ENCODE results near the gene ARAF.
A peak's percentile ranks its signal among the peaks of the same experiment; 100 is the strongest.
"Not testable (repeated sequence)": the region's sequence is repeated elsewhere in the genome, so short reads cannot be mapped to it uniquely, and the experiment has no call there.

Gene ARAF

GRCh38 chrX:47586043-47586787, 25.2 kb downstream of the ARAF start:
- DNase-seq: no peak

GRCh38 chrX:47587091-47587891, 26.3 kb downstream of the ARAF start:
- no peak for DNase-seq

GRCh38 chrX:47587906-47588735, 27.1 kb downstream of the ARAF start:
- no peak for DNase-seq

DNA sequence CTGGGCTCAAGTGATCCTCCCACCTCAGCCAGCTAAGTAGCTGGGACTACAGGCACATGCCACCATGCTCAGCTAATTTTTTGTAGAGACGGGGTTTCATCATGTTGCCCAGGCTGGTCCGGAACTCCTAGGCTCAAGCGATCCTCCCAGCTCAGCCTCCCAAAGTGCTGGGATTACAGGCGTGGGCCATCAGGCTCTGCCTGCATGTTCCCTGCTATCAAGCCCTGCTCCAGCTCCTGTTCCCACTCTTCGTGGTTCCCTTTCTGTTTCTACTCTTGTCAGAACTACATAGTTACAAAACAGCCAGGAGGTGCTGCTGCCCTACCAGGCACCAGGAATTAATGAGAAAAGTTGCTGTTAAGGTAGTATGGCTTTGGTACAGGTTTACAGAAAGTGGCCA, 30.0 kb downstream of the ARAF start:
- DNase-seq: no peak

GRCh38 chrX:47593522-47593921, 32.5 kb downstream of the ARAF start:
- no peak for DNase-seq

DNA sequence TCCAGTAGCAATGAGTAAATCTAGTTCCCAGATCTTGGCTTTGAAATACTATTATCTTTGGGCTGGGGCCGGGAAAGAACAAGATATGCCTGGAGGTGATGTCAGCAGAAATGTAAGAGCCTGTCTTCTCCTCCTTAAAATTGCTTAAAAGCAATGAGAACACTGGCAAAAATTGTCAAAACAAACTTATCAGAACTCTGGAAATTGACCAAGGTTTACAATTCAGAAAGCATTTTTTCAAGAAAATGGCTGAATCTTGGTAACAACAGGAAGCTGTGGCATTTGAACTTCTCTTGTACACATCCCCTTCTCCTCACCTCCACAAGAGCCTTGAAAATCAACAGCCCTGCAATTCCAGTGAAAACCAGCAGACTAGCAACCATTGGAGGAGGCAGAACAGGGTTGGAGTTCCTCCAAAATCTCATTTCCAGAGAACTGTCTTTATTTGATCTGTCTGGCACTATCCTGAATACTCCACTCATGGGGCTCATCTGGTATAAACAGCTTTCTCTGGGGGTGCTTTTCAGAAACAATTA, 34.8 kb downstream of the ARAF start:
- no peak for DNase-seq

GRCh38 chrX:47596256-47596655, 35.3 kb downstream of the ARAF start:
- DNase-seq: no peak

- no peak for DNase-seq
Observed at GRCh38 chrX:47597222-47597621, 36.2 kb downstream of the ARAF start.

- DNase-seq: not testable (repeated sequence)
Observed at GRCh38 chrX:47603125-47603524, 42.1 kb downstream of the ARAF start.

- DNase-seq: no peak
Observed at GRCh38 chrX:47605024-47605423, 44.0 kb downstream of the ARAF start.

GRCh38 chrX:47607091-47607490, 46.1 kb downstream of the ARAF start:
- no peak for DNase-seq

DNA sequence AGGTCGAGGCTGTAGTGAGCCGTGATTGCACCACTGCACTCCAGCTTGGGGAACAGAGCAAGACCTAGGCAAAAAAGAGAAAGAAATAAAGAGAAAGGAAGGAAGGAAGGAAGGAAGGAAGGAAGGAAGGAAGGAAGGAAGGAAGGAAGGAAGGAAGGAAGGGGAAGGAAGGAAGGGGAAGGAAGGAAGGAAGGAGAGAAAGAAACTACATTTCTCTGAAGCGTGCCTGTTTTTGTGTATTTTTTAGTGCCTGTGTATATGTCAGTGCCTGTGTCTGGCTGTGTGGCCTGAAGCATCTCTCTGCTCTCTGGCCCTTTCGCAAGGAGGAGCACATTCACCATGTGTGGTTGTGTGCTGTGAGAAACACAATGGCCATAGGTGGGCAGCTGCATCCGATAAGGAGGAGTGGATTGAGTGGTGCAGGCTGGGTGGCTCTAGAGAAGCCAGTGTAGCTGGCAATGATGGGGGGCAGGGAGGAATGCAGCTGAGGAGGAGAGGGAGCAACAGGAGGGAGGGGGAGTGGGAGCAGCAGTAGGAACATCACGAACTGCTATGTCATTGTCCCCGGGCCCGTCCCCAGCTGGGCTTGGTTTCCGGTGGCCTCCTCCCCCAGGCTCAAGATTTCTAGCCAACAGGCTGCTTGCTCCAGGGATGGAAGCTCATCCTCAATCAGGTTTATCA, 47.3 kb downstream of the ARAF start:
- DNase-seq: no peak

- DNase-seq: no peak
Observed at GRCh38 chrX:47610511-47610910, 49.5 kb downstream of the ARAF start.

GRCh38 chrX:47611489-47611888, 50.5 kb downstream of the ARAF start:
- no peak for DNase-seq

DNA sequence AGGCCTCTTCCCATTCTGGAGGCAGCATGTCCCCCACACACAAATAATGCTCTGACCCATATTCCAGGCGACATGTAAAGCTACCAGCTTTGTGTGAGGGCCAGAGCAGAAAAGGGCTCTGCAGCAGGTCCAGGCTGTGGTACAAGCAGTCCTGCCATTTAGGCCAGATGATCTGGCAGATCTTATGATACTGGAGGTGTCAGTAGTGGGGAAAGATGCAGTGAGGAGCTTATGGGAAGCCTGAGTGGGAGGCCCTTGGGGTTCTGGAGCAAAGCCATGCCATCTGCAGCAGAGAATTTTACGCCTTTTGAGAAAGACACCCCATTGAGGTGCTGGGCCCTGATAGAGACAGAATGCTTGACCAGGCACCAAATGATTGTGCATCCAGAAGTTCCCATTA, 50.9 kb downstream of the ARAF start:
- no peak for DNase-seq

DNA sequence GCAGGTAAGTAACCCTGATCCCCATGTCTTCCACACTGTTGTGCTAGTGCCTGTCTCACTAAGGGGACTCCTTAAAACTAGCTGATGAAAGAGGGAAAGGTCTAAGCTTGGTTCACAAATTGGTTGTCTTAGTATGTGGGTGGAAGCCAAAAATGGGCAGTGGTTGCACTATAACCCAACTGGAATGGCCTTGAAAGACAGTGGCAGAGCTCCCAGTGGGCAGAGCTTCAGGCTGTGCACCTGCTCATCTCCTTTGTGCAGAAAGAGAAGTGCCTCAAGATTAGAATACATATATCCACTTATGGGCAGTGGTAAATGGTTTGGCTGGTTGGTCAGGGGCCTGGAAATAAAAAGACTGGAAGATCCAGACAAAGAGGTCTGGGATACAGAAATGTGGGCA, 51.4 kb downstream of the ARAF start:
- DNase-seq: no peak

DNA sequence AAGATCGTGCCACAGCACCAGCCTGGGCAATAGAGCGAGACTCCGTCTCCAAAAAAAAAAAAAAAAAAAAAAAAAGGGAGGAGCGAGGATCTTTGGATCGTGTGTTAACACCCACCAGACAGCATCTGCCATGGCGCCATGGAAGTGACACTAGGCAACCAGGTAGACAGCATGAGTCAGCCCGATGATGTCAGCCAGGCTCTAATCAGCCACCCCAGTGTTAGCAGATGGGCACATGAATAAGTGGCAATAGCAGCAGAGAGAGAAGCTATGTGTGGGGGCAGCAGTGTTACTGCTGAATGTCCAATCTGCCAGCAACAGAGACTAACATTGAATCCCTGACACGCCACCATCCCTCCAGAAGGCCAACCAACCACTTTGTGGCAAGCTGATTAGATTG, 52.1 kb downstream of the ARAF start:
- DNase-seq: no peak

- DNase-seq: no peak
Observed at GRCh38 chrX:47614618-47615017, 53.6 kb downstream of the ARAF start.

DNA sequence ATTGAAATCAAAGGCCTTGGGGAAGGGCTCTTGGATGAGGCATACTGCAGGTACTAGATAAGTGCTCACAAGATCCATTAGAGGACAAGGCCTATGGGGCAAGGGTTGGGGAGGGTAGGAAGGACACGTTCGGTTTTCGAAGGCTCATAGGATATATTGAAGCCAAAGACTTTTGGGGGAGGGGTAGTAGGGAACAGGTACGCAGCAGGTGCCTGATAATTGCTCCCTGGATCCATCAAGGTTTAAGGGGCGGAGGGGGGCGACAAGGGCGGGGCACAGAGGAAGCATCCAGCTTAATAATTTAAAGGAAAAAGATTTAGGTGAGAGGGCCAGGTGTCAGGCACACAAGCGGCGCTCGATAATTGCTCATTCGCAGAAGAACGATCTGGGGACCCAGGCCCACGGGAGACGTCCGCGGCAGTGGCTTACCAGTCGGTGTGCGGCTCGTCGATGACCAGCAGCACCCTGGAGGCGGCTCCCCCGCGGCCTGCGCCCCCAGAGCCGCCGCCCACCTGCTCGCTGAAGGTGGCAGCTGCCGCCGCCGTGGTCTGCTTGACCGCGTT, 58.0 kb downstream of the ARAF start:
- DNase-seq: no peak

- DNase-seq: peak; percentile 80
Observed at GRCh38 chrX:47619486-47620302, 58.7 kb downstream of the ARAF start, which contains the start of gene SYN1. Gene SYN1, minus strand, starts transcription at chrX:47619857. Its CDS starts 129 bp downstream, at chrX:47619728.

DNA sequence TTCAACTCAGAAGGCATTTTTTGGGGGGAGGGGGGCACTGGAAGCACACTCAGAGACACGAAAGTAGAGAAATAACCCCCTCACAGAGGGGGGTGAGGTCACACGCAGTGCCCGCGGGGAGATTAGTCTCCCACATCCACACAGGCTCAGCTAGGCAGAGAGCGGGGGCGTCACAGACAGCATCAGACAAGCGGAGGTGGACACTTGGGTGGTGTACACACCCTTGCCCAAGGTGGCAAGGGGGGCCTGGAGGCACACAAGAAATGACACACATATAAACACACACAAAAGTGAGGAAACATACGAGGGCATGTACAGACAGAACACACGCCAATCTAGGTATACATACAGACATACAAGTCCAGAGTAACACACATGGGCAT, 59.3 kb downstream of the ARAF start:
- no peak for DNase-seq

All from activated naive CD4-positive, alpha-beta T cell treated with Interleukin-2 at 50 U/mL for 16 hours (primary cell).